DOHH2 (cell line): ENCODE results near the gene LRRC7.

Experiments used
- CTCF ChIP-seq: fragments of 200-600 bp; sonication (generic); IDR thresholded peaks from one replicate; pipeline ENCODE4 v1.5.1; 2014; ENCODE audit warnings: antibody characterized with exemption, mild to moderate bottlenecking, low read depth, low read length; ENCODE audit not compliant: poor library complexity, severe bottlenecking
- EZH2phosphoT487 ChIP-seq: fragments of 200-600 bp; sonication (generic); IDR thresholded peaks from 2 replicates; pipeline ENCODE4 v1.6.1; 2017; ENCODE audit warnings: borderline replicate concordance, mild to moderate bottlenecking, antibody characterized with exemption, low read length, moderate library complexity, mixed read lengths

- TF ChIP-seq CTCF (no peak), EZH2phosphoT487 (no peak)
These were observed 375.3 kb downstream of the LRRC7 start for GRCh38 chr1:69943030-69943429.
